Astrocyte (in vitro differentiated cells and primary cell): ENCODE results near the gene NCAPH2. TPM values are rescaled to one million over a fixed set of nuclear protein-coding genes. Genes with fewer than 3 reads are reported as not detected.

Experiments used
- DNase-seq: peaks from one replicate; pipeline ENCODE4 v3.0.0-alpha.2; 2010; ENCODE audit warnings: low read depth
- FAIRE-seq: peaks from 2 replicates; lab custom pipeline; 2011; peaks lifted over from hg19 to GRCh38; lab: Jason Lieb, UNC
- H2AFZ ChIP-seq: 2 replicates; pipeline ENCODE4 v1.6.0; 2012; ENCODE audit warnings: low read depth, low read length, inconsistent platforms
- H3K27ac ChIP-seq: 2 replicates; pipeline ENCODE4 v1.5.1; 2011; ENCODE audit warnings: low read depth, low read length, inconsistent platforms
- H3K27me3 ChIP-seq: 2 replicates; pipeline ENCODE4 v1.6.0; 2011; ENCODE audit warnings: low read length, inconsistent platforms; ENCODE audit not compliant: insufficient read depth
- H3K36me3 ChIP-seq: 2 replicates; pipeline ENCODE4 v1.5.1; 2011; ENCODE audit warnings: low read length, inconsistent platforms; ENCODE audit not compliant: insufficient read depth
- H3K4me1 ChIP-seq: 2 replicates; pipeline ENCODE4 v1.5.1; 2011; ENCODE audit warnings: low read length, inconsistent platforms; ENCODE audit not compliant: insufficient read depth
- H3K4me2 ChIP-seq: 2 replicates; pipeline ENCODE4 v1.6.0; 2012; ENCODE audit warnings: low read length, inconsistent platforms
- H3K4me3 ChIP-seq: 2 replicates; pipeline ENCODE4 v1.5.1; 2011; ENCODE audit warnings: low read depth, mild to moderate bottlenecking, low read length, inconsistent platforms; ENCODE audit not compliant: insufficient read depth
- H3K79me2 ChIP-seq: 2 replicates; pipeline ENCODE4 v1.6.0; 2012; ENCODE audit warnings: mild to moderate bottlenecking, low read length, inconsistent platforms; ENCODE audit not compliant: insufficient read depth
- H3K9ac ChIP-seq: 2 replicates; pipeline ENCODE4 v1.6.0; 2012; ENCODE audit warnings: mild to moderate bottlenecking, low read length, inconsistent platforms
- H3K9me3 ChIP-seq: 2 replicates; pipeline ENCODE4 v1.5.1; 2012; ENCODE audit warnings: low read depth, mild to moderate bottlenecking, low read length, inconsistent platforms; ENCODE audit not compliant: insufficient read depth
- H4K20me1 ChIP-seq: 2 replicates; pipeline ENCODE4 v1.6.0; 2012; ENCODE audit warnings: low read length, inconsistent platforms; ENCODE audit not compliant: insufficient read depth
- H3K27ac Mint-ChIP-seq: one replicate; pipeline ENCODE4 v1.8.0; 2021; ENCODE audit warnings: mild to moderate bottlenecking, mixed read lengths; ENCODE audit not compliant: unreplicated experiment
- H3K27me3 Mint-ChIP-seq: one replicate; pipeline ENCODE4 v1.8.0; 2021; ENCODE audit warnings: low read depth, mixed read lengths; ENCODE audit not compliant: unreplicated experiment
- H3K36me3 Mint-ChIP-seq: one replicate; pipeline ENCODE4 v1.8.0; 2021; ENCODE audit warnings: low read depth, mixed read lengths; ENCODE audit not compliant: unreplicated experiment
- H3K4me1 Mint-ChIP-seq: one replicate; pipeline ENCODE4 v1.8.0; 2021; ENCODE audit warnings: low read depth, mixed read lengths; ENCODE audit not compliant: unreplicated experiment
- H3K4me3 Mint-ChIP-seq: one replicate; pipeline ENCODE4 v1.8.0; 2021; ENCODE audit warnings: mild to moderate bottlenecking, moderate library complexity, mixed read lengths; ENCODE audit not compliant: unreplicated experiment
- H3K9me3 Mint-ChIP-seq: one replicate; pipeline ENCODE4 v1.8.0; 2021; ENCODE audit warnings: mild to moderate bottlenecking, mixed read lengths; ENCODE audit not compliant: unreplicated experiment
- EZH2 ChIP-seq: IDR thresholded peaks from 2 replicates; pipeline ENCODE4 v1.6.1; 2012; ENCODE audit warnings: mild to moderate bottlenecking, low read length, inconsistent platforms; ENCODE audit not compliant: insufficient read depth
- total RNA-seq: library from RNA; stranded (reverse); gene quantifications from 2 replicates; pipeline ENCODE4 v1.2.1, GENCODE V29; 2021
- TF ChIP-seq, protein P1 (sequence below): IDR thresholded peaks from 2 replicates; pipeline ENCODE4 v1.5.1; 2011; ENCODE audit warnings: low read depth, mild to moderate bottlenecking, inconsistent platforms, low read length, moderate library complexity; ENCODE audit not compliant: insufficient read depth

Gene NCAPH2
- total RNA-seq, 1 donor from 2014 or later = 25.6 TPM

DNA sequence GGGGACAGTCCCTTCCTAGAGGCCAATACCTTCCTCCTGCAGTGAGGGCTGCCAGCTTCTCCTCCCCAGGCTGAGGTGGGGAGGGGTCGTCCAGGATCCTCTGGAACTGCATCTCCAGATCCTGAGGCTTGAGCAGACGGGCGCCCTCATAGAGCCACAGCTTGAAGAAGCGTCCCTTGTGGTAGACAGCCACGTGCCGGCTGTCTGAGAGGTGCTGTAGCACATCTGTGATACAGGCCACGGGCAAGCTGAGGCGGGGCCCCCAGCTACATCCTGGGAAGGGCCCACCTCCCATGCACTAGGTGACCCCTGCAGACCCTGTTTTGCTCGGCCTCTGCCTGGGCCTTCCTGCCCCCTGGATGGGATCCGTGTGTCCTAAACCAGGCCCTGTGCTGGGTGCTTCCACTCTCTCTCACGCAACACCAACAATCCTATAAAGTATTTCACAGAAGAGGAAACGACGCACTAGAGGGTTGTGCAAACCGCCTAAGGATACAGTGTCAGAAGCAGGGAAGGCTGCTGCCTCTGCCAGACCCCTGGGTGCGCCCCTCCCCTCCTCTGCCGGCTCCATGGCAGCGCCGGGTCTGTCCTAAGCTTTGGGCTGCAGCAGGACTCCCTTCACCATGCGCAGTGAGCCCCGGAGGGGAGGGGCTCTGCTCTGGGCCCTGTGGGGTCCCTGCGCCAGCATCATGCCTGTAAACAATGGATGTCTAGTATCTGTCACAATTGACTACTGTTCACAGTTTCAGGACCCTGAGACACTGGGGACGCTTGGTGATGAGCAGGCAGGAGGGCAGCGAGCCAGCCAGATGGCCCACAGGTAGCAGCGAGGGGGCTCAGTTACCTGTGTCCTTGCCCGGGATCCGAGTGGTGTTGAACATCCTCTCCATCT, 65.7 kb downstream of the NCAPH2 start:
- FAIRE-seq = no peak
- peaks cover under 1% of the 10 kb centered on the region for H3K4me1 Mint-ChIP-seq
- Histone ChIP-seq H4K20me1 (no peaks in the 10 kb centered on the region), H3K9ac (no peak overlapping the region), H3K4me2 (no peak overlapping the region), H3K4me1 (peaks cover 3% of the 10 kb centered on the region), H3K79me2 (no peaks in the 10 kb centered on the region), H3K36me3 (no peaks in the 10 kb centered on the region), H3K9me3 (no peaks in the 10 kb centered on the region), H3K27me3 (peaks cover 8% of the 10 kb centered on the region), H3K27ac (no peak overlapping the region), H2AFZ (no peak overlapping the region), H3K4me3 (no peak overlapping the region)
- TF ChIP-seq EZH2 = no peak
- TF ChIP-seq, protein P1, sequence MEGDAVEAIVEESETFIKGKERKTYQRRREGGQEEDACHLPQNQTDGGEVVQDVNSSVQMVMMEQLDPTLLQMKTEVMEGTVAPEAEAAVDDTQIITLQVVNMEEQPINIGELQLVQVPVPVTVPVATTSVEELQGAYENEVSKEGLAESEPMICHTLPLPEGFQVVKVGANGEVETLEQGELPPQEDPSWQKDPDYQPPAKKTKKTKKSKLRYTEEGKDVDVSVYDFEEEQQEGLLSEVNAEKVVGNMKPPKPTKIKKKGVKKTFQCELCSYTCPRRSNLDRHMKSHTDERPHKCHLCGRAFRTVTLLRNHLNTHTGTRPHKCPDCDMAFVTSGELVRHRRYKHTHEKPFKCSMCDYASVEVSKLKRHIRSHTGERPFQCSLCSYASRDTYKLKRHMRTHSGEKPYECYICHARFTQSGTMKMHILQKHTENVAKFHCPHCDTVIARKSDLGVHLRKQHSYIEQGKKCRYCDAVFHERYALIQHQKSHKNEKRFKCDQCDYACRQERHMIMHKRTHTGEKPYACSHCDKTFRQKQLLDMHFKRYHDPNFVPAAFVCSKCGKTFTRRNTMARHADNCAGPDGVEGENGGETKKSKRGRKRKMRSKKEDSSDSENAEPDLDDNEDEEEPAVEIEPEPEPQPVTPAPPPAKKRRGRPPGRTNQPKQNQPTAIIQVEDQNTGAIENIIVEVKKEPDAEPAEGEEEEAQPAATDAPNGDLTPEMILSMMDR = no peak
- no peaks in the 10 kb centered on the region for H3K9me3 Mint-ChIP-seq
- H3K27me3 Mint-ChIP-seq = no peaks in the 10 kb centered on the region
- H3K36me3 Mint-ChIP-seq = peaks cover 24% of the 10 kb centered on the region
- H3K27ac Mint-ChIP-seq = no peak overlapping the region
- no peak for DNase-seq
- no peak overlapping the region for H3K4me3 Mint-ChIP-seq

DNA sequence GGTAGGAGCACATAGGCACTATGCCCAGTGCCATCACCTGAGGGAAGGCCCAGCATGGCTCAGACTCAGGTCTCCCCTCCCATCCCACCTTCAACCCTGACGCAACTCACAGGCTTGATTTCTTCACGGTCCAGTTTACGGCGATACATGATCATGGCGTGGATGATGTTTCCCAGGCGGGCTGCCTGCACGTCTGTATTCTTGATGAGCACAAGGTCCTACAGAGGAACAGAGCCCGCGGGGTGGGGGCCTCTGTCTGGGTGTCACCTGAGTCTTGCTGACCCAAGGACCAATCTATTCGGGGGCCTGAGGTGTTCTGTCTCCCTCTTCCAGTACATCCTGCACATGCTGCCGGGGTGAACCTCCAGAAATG, 66.3 kb downstream of the NCAPH2 start:
- no peaks in the 10 kb centered on the region for H4K20me1 ChIP-seq
- FAIRE-seq = no peak
- no peaks in the 10 kb centered on the region for H3K36me3 ChIP-seq

More for the DNA sequence above, 66.3 kb downstream of the NCAPH2 start:
- peaks cover 20% of the 10 kb centered on the region for H3K36me3 Mint-ChIP-seq
- H3K27me3 ChIP-seq = peaks cover 8% of the 10 kb centered on the region
- TF ChIP-seq, protein P1 = no peak
- TF ChIP-seq EZH2 = no peak
- H3K4me2 ChIP-seq = no peak overlapping the region
- H3K9ac ChIP-seq = no peak overlapping the region
- no peaks in the 10 kb centered on the region for H3K9me3 Mint-ChIP-seq
- H3K4me1 Mint-ChIP-seq = peaks cover 1% of the 10 kb centered on the region
- no peak overlapping the region for H2AFZ ChIP-seq
- no peak overlapping the region for H3K4me3 Mint-ChIP-seq
- no peak for DNase-seq
- H3K4me3 ChIP-seq = no peak overlapping the region
- H3K27ac Mint-ChIP-seq = no peak overlapping the region
- no peak overlapping the region for H3K27ac ChIP-seq
- H3K27me3 Mint-ChIP-seq = no peaks in the 10 kb centered on the region
- H3K79me2 ChIP-seq = no peaks in the 10 kb centered on the region
- H3K4me1 ChIP-seq = peaks cover 3% of the 10 kb centered on the region
- no peaks in the 10 kb centered on the region for H3K9me3 ChIP-seq

Other genes with a start within 250 kb of the NCAPH2 start
- gene MAPK12, start 246.5 kb upstream of the NCAPH2 start, total RNA-seq = 29.1 and 36.4 TPM in 2 replicates
- gene MAPK11, start 237.8 kb upstream of the NCAPH2 start, total RNA-seq = 19.6 and 22.4 TPM in 2 replicates
- gene PLXNB2, start 200.6 kb upstream of the NCAPH2 start, total RNA-seq = 327 and 376 TPM in 2 replicates
- 5.4 and 5.8 TPM in 2 replicates for gene DENND6B, start 181.2 kb upstream of the NCAPH2 start, total RNA-seq
- gene PPP6R2, start 164.9 kb upstream of the NCAPH2 start, total RNA-seq = 47.9 and 48.3 TPM in 2 replicates
- 69.6 and 75.4 TPM in 2 replicates for gene SBF1, start 33.2 kb upstream of the NCAPH2 start, total RNA-seq
- gene ADM2, start 26.7 kb upstream of the NCAPH2 start, total RNA-seq = 23.0 and 26.3 TPM in 2 replicates
- 0.91 and 1.2 TPM in 2 replicates for gene MIOX, start 21.4 kb upstream of the NCAPH2 start, total RNA-seq
- gene LMF2, start 522 bp upstream of the NCAPH2 start, total RNA-seq = 93.2 and 111 TPM in 2 replicates
- 1.8 and 5.5 TPM in 2 replicates for gene SCO2, start 17.4 kb downstream of the NCAPH2 start, total RNA-seq
- gene TYMP, start 21.8 kb downstream of the NCAPH2 start, total RNA-seq = 3.3 and 3.7 TPM in 2 replicates
- 0.32 and 1.9 TPM in 2 replicates for gene KLHDC7B, start 37.7 kb downstream of the NCAPH2 start, total RNA-seq
- not detected in 2 replicates for gene SYCE3, start 54.7 kb downstream of the NCAPH2 start, total RNA-seq
- gene CPT1B, start 70.2 kb downstream of the NCAPH2 start, total RNA-seq = 26.0 and 32.7 TPM in 2 replicates
- 36.1 and 40.7 TPM in 2 replicates for gene CHKB, start 74.6 kb downstream of the NCAPH2 start, total RNA-seq
- gene MAPK8IP2, start 92.6 kb downstream of the NCAPH2 start, total RNA-seq = 4.7 and 5.9 TPM in 2 replicates
- gene ARSA, start 119.9 kb downstream of the NCAPH2 start, total RNA-seq = 25.5 and 34.7 TPM in 2 replicates
- gene SHANK3, start 164.6 kb downstream of the NCAPH2 start, total RNA-seq = 10.1 and 10.6 TPM in 2 replicates
- gene ACR, start 230.0 kb downstream of the NCAPH2 start, total RNA-seq = not detected in 2 replicates